Uterus (tissue), 2 donors: Measurements from ENCODE around the gene USP38.
"Not testable (repeated sequence)": the region's sequence is repeated elsewhere in the genome, so short reads cannot be mapped to it uniquely, and the experiment has no call there.

Experiments
- POLR2A ChIP-seq, 2 donors: fragments of 450-650 bp; IDR thresholded peaks; one replicate each; pipeline ENCODE4 v1.6.1; 2016; ENCODE audit warnings: antibody characterized with exemption in 2 of 2, mild to moderate bottlenecking in 1 of 2, moderate library complexity in 1 of 2
- TF ChIP-seq, protein P1 (sequence below), 4 experiments: fragments of 200-600 bp in 2 of 4; fragments of 450-650 bp in 2 of 4; sonication (generic) in 2 of 4; IDR thresholded peaks; one replicate each; pipeline ENCODE4 v1.5.1; 2016 to 2019; ENCODE audit warnings: antibody characterized with exemption in 4 of 4, mild to moderate bottlenecking in 2 of 4, moderate library complexity in 1 of 4

- not testable (repeated sequence) for TF ChIP-seq POLR2A (IDR thresholded peaks at IDR 0.05)
- TF ChIP-seq, protein P1, sequence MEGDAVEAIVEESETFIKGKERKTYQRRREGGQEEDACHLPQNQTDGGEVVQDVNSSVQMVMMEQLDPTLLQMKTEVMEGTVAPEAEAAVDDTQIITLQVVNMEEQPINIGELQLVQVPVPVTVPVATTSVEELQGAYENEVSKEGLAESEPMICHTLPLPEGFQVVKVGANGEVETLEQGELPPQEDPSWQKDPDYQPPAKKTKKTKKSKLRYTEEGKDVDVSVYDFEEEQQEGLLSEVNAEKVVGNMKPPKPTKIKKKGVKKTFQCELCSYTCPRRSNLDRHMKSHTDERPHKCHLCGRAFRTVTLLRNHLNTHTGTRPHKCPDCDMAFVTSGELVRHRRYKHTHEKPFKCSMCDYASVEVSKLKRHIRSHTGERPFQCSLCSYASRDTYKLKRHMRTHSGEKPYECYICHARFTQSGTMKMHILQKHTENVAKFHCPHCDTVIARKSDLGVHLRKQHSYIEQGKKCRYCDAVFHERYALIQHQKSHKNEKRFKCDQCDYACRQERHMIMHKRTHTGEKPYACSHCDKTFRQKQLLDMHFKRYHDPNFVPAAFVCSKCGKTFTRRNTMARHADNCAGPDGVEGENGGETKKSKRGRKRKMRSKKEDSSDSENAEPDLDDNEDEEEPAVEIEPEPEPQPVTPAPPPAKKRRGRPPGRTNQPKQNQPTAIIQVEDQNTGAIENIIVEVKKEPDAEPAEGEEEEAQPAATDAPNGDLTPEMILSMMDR (IDR thresholded peaks at IDR 0.05) = not testable (repeated sequence)
Measured at GRCh38 chr4:143237195-143237594, 52.5 kb downstream of the USP38 start.
